Measurements from ENCODE around the gene TOMM5. TPM values are rescaled to one million over a fixed set of nuclear protein-coding genes. Genes with fewer than 3 reads are reported as not detected.

TOMM5 gene
- total RNA-seq, 1 donor from 2014 or later: 72.0 TPM

DNA sequence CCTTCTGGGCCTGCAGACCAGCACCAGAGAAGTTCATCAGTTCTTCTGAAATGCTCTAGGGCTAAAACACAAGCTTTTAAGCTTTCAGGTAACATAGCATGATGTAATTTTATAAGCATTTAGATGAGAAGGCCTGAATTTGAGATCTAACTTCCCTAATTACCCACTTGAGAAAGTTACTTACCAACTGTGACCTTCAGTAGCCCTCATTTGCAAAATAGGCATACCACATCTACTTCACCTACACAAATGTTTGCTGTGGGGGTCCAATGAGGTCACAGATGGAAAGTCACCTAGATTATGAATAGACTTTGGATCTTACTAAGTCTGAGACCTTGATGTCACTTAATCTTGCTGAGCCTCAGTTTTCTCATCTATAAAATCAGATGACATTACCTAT lies 52.8 kb downstream of the TOMM5 start:
- peaks cover 33 to 40% (median 35%) of the 10 kb centered on the region in 3 donors for H3K36me3 ChIP-seq (ENCODE audit: control insufficient read depth in 3 of 3, insufficient read depth in 3 of 3, low read length in 3 of 3)
- no peak overlapping the region for H3K9ac ChIP-seq (ENCODE audit: low read depth in 1 of 3, low read length in 3 of 3)
- H3K27me3 ChIP-seq (ENCODE audit: control insufficient read depth in 3 of 3, insufficient read depth in 3 of 3, low read length in 3 of 3): no peaks in the 10 kb centered on the region
- H3K9me3 ChIP-seq (ENCODE audit: control insufficient read depth in 3 of 3, low read length in 3 of 3): no peaks in the 10 kb centered on the region
- H3K4me1 ChIP-seq (ENCODE audit: control insufficient read depth in 3 of 3, insufficient read depth in 3 of 3, low read length in 3 of 3): peaks cover 7 to 14% (median 9%) of the 10 kb centered on the region in 3 donors
- H3K4me3 ChIP-seq (ENCODE audit: low read length in 3 of 3): no peak overlapping the region
- H3K27ac ChIP-seq (ENCODE audit: low read depth, low read length): no peak overlapping the region

Other genes with a start within 250 kb of the TOMM5 start
- 99.2 TPM for gene GRHPR, start 169.9 kb downstream of the TOMM5 start, total RNA-seq
- 15.1 TPM for gene ZBTB5, start 127.1 kb downstream of the TOMM5 start, total RNA-seq
- 38.1 TPM for gene POLR1E, start 106.6 kb downstream of the TOMM5 start, total RNA-seq
- gene FBXO10, start 16.2 kb downstream of the TOMM5 start, total RNA-seq: 18.3 TPM
- gene FRMPD1, start 58.4 kb upstream of the TOMM5 start, total RNA-seq: 6.3 TPM
- gene TRMT10B, start 161.2 kb upstream of the TOMM5 start, total RNA-seq: 2.1 TPM
- gene EXOSC3, start 192.5 kb upstream of the TOMM5 start, total RNA-seq: 26.1 TPM
- gene DCAF10, start 208.2 kb upstream of the TOMM5 start, total RNA-seq: 13.6 TPM